HuH-7.5 (cell line): ENCODE results near the gene RFX4.

Experiments used
- DNase-seq: peaks from one replicate; pipeline ENCODE4 v3.0.0; 2011; ENCODE audit warnings: low spot score

RFX4 gene

DNA sequence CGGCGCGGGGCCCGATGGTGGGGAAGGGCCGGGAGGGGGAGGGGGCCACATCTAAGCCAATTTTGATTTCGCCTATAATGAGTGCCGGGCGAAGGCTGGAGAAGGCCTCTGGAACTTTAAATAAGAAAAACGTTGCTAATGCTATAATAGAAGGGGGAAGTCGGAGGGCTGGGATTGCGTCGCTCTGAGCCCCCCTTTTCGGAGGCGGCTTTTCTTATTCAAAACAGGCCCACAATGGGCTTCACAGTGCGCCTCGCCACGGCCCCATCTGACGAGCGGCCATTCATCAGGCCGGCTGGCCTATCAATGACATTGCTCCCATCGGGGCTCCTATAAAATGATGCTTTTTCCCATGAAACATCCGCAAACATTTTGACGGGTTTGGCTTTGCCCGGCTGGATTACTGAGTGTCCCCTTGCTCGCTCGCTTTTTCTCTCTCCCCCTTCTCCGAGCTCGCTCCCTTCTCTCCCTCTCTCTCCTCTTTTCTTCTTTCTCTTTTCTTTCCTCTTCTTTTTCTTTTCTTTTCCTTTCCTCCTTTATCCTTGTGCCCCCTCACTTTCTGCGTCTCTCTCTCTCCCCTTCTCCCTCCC lies at the start of gene RFX4:
Gene RFX4 (plus strand): TSS at position 364 of the 590 bp plus-strand sequence. CDS start 317 bp downstream, outside the sequence.
- no peak for DNase-seq

DNA sequence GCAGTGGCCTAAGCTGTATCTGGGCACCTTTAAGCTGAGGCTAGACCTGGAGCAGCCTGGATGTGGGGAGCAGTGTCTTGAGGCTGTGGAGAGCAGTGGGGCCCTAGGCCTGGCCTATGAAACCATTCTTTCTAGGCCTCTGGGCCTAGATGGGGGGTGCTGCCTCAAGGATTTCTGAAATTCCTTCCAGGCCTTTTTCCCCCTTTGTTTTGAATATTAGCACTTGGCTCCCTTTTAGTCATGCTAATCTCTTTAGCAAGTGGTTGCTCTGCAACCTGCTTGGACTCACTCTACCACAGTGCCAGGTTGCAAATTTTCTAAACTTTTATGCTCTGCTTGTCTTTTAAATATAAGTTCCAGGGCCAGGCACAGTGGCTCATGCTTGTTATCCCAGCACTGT lies 41.6 kb upstream of the RFX4 start:
- no peak for DNase-seq

DNA sequence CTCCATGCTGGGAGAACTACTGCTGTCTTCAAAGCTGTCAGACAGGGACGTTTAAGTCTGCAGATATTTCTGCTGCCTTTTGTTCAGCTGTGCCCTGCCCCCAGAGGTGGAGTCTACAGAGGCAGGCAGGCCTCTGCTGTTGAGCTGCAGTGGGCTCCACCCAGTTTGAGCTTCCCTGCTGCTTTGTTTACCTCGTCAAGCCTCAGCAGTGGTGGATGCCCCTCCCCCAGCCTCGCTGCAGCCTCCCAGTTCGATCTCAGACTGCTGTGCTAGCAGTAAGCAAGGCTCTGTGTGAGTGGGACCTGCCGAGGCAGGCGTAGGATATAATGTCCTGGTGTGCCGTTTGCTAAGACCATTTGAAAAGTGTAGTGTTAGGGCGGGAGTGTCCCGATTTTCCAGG lies 31.4 kb upstream of the RFX4 start:
- no peak for DNase-seq

DNA sequence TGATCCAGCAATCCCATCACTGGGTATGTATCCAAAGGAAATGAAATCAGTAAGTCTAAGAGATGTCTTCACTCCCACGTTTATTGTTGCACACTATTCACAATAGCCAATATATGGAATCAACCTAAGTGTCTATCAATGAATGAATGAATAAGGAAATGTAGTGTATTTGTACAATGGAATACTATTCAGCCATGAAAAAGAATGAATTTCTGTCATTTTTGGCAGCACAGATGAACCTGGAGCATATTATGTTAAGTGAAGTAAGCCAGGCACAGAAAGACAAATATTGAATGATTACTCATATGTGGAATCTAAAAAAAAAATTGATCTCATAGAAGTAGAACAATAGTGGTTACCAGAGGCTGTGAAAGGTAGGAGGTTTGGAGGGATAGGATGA lies 30.6 kb upstream of the RFX4 start:
- DNase-seq = no peak

DNA sequence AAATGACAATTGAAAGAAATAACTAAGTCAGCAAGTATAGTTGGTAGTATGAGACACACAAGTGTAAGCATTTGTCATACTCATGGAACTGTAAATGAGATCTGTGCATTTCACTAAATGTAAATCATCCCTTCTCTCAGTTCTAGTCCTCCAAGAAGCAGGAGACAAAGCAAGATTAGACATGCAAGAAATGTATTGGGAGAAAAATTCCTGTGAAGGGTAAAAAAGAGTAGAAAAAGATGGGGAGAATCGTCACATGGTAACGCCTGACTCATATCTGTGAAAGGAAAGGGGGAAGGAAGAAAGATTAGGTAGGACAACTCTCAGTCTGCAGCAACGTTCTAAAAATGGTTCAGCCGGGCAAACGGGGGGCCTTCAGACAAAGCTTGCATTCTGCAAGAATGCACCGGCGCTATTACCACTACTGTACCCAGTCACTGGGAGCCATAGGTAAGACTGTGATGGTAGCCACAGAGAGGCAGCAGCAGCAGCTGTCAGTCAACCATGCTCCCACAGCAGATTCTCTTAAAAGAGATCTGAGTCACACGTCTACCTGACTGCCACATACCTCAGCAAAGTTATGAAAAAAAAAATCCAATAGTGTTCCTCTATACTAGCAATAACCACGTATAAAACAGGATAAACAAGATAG lies 18.0 kb upstream of the RFX4 start:
- no peak for DNase-seq

DNA sequence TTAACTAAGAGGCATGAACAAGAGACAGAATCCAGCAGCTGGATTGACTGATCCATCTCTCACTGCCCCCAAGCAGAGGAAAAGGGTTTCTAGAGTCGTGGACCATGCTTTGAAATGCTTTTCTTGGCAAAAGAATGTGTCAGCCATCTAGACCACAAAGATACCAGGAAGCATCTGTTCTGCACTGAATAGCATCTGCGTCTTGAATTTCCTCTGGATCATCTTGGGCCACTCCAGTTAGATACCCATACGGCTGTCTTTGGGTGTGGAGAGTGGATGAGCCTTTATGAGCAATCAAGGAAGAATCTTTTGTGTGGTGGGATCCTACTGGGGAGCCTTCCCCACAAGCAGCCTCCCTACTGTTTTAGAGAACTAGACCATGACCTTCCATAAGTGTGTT lies 16.0 kb upstream of the RFX4 start:
- DNase-seq = no peak

DNA sequence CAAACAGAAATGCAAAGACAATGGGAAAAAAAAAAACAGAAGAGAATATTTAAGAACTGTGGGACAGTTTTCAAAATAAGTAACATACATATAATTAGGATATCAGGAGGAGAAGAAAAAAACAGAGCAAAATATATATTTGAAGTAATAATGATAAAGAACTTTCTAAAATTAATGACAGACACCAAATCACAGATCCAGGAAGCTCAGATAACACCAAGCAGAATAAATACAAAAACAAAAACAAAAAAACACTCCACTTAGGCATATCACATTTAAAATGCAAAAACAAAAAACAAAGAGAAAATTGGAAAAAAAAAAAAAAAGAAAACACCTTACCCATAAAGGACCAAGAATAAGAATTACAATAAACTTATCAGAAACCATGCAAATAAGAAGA lies 9.6 kb upstream of the RFX4 start:
- DNase-seq = no peak

DNA sequence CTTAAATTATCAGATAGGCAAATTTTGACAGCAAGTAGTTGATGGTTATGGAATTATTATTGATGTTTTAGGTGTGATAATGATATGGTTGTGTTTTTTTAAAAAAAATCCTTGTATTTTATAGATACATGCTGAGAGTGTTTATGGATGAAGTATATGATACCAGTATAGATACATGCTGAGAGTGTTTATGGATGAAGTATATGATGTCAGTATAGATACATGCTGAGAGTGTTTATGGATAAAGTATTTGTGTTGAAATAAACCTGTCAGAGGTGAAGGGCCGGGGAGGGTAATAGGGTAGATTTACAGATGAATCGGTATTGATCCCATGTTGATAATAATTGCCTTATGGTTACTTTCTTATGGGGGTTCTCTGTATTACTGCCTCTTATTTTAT lies 6.0 kb upstream of the RFX4 start:
- DNase-seq = no peak

DNA sequence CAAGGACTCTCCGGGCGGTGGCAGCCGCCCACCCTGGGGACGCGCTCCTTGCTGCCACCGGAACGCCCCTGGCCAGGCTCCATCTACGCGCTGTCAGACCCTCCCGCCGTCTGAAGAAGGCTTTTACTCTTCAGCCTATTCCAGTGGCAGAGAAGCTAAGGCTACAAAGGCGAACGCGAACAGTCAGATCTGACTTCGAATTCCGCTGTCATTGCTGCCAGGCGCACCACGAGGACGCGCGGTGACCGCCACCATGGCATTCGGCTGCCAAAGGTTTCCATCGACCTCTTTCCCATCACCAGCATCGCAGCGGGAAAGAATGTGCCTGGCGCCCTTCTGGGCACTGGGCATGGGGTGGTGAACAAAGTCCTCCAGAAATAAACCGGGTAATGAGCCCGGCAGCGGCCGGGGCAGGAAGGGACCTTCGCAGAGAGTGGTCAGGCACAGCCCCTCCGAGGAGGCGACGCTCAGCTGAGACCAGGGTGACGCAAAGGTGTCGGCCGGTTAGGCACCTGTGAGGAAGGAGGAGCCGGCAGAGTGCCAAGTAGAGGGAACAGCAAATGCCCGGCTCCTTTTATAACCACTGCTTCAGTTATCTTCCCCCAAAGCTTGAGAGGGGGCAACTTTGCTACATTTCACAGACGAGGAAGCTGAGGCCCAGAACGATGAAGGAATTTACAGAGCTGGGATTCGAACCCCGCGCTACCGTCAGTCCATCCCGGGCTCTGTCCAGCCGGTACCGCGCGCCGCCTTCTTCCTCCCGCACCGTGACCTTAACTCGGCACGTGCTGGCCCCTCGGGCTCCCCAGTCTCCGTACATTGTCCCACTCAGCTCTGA lies 1.9 kb upstream of the RFX4 start:
- DNase-seq = no peak

DNA sequence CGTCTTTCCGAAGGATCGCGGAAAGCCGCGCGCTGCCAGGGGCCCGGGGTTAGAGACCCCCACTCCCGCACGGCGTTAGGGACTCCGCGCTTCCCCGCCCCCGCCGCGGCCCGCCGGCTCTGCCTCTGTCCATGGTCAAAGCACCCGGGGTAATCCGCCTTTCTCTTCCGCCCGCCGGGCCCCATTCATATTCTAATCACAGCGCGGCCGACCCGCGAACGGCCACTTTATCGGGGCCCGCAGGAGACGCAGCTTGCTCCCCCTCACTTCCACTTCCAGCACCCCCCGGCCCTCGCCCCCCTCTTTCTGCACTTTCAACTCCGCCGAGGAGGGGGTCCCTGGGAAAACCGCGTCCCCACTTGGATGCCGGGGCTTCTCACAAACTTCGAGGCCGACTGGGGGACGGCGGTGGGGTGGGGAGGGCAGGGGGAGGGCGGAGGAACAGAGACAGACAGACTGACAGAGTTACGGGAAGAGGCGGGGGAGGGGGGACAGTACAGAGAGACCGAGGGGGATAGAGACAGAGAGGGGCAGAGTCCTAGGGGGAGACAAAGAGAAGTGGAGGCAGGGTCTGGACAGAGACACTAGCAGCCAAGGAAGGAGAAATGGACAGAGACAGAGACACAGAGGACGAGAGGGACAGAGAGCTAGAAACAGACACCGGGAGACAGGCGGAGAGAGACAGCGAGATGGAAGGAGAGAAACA lies 1.1 kb upstream of the RFX4 start:
- DNase-seq = no peak

DNA sequence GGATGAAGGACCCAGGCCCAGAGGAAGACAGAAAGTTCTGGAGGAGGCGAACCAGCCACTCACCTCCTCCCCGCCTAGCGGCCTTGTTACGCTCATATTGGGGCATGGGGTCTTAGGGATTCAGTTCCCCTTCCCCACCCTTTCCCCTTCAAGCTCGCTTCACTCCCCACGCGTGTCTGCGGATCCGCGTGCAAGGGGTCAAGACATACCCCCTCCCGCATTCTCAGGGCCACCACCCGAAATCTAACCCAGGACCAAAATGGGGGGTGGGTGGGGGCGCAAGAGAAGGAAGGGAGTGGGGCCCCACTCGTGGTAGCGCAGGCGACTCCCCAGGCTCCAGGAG lies 584 bp upstream of the RFX4 start:
- no peak for DNase-seq

DNA sequence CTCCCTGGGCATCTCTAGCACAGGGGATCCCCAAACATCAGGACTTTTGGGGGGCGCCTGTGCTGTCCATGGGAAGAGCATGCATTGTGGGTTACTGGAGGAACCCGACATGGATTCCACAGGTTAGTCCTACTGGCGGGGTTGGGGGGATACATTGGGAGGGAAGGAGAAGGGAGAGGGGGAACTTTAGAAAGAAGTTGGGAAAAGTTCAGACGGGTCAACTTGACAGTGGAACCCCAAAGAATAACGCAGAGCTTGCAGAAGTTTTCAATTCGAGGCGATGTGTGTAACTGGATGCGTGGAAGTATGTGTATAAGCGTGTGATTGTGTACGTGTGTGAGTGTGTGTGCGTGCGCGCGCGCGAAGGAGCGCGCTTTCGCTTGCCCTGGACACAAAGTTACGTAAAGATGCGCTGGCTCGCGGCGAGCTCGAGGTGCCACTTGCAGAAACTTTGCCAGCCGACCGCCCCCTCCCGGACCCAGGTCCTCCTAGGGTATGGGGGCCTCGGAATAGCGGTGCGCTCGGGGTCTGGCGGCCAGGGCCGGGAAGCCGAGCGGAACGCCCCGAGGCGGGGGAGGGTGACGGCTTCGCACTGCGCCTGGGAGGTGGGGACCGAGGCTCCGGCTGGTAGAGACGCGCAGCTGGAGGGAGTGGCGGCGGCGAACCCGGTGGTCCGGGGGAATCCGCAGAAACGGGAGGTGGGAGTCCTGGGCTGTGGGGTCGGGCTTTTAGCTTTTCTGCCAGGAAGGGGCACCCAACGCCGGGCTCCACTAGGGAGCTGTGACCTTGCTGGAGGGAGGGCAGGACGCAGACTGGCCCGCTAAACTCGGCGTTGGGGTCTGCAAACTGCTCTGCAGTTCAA lies 669 bp downstream of the RFX4 start:
- no peak for DNase-seq

DNA sequence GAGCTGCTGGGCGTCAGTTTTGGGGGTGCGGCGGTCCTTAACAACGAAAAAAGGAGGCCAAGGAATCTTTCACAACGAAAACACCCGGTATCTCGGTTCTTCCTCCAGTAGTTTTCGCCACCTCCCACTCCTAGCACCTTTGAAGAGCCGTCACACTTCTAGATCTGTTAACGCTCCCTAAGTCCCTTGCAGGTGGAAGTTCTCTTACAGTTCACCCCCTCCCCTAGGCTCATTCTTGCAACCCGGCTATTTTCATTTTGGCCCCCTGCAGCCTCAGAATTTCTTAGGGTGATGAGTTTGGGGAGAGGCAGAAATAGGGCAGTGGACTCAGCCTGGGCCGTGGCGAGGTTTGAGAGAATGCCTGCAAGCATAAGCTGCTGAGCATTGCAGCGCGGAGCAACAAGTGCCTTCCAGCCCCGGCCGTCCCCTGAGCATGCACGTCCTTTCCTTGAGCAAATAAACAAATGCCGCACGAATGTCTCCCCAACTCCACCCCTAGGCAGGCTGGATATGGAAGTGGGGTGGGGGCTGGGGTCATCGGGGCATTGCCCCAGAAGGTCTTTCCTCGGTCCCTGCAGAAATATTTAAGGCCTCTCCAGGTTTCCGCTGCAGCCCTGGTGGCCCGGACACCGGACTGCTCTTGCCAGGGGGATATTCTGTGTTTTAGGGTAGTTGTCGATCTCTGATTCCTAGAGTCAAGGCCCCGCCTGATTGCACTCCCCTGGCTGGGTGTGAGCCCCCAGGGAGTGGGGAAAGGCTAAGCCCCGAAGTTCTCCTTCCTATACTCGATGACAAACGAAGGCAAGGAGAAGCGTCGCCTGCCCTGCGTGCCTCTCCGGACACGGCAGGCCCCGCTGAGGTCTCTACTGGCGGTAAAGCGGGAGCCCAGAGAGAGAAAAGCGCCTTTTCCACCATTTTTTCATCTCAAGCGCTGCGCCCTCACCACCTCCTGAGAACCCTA lies 1.6 kb downstream of the RFX4 start:
- DNase-seq = no peak

DNA sequence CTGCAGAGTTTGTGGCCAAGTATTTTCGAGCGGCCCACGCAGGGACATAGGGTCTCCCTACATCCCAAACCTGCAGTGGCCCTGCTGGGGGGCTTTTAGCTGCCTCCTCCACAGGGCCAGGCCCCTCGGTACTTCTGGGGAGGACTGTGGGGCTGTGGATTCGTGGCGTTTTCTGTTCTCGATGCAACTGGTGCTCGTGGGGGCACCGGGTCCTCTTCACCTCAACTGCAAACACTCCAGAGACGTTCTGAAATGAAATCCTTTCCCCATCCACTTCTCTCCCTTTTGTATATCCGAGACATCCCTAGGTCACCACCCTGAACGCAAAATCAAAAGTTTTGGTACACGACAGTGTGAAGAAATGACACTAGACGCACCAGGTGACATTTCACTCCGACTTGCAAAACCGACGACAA lies 2.3 kb downstream of the RFX4 start:
- DNase-seq = no peak

DNA sequence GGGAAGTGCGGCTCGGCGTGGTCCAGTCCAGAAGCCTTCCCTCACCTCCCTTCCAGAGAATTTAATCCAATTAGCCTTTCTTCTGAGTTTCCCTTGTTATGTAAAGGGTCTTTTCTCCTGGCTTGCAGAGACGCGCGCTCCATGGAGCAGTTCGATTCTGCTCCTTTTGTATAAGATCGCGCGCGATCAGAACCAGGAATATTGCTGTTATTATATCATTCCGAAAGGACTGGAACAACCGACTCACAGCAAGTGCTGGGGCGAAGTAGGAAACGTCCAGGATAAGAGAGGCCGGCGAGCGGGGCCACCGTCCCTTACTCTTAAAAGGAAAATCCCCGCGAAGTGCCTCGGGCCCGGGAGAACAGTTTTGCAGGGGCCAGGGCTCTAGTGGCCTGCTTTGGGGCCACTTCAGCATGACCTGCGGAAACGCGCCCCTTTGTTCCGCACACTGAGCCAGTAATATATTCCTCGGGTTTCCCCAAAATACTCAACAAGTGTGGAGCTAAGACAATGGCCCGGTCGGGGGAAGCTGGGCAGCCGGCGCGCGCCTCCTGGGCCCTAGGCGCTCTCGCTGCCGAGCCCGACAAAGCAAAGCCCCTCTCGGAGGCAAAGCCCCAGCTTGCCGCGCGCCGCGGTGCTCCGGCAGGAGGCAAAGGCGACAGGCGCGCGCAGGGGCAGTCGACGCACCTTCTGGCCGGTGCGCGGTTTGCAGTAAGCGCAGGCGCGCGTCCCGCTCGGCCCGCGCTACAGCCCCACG lies 2.9 kb downstream of the RFX4 start:
- no peak for DNase-seq

DNA sequence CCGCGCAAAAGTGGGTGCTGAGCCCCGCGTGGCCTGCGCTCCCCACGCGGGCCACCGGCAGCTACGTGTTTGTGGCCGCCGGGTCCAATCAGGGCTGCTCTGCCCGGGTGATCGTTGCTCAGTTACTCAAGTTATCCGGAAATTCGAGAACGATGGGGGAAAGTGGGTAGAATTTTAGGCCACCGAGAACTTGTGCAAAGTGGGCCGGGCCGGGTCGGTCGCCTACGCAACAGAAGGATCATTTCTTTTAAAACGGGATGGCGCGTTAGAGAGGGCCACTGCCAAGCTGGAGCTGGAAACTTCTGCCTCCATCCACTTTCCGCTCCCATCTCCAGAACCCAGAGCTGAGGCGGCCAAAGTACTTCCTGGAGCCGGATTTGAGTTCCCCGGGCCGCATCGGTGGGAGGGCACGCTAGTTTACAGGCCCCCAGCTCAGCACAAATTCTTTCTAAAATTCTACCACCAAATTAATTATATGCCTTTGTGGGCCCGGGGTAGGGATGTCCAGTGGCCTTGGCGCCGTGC lies 3.5 kb downstream of the RFX4 start:
- DNase-seq = no peak

DNA sequence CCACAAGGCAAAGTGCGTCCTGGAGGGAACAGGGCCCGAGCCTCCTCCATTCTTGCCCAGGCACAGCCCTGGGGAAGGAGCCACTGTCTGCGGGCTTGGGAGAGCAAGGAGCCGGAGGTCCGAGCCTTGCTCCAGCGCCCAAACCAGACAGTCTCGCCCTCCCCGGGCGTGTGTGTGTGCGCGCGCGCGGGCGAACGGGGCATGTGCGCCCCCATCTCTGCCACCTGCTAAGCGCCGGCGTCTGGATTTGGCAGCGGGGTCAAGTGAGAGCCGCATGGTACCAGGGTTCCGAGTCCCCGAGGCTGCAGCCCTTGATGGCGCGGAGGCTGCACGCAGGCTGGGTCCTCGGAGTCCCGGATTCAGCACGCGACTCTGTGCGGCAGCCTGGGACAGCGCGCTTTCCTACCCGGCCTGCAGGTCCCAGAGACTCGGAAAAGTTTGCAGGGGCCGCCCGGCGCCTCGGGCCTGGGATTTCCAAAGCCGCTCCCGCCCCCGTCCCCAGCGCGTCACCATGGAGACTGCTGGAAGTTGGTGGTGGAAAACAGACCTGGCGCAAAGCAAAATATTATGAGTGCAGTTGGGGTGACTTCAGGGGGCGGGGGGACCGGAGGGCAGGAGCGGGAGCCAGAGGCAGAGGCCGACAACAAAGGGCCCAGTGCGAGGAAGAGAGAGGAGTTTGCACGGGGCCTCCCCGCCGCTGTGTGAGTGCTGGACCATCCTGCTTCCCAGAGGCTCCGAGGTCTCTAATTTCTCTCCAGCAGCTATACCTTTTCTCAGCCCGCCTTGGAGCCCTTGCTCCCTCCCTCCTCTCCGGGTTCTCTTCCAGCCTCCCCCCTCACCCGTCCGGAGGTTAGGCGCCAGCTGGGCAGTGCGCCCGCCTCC lies 4.2 kb downstream of the RFX4 start:
- DNase-seq = no peak

DNA sequence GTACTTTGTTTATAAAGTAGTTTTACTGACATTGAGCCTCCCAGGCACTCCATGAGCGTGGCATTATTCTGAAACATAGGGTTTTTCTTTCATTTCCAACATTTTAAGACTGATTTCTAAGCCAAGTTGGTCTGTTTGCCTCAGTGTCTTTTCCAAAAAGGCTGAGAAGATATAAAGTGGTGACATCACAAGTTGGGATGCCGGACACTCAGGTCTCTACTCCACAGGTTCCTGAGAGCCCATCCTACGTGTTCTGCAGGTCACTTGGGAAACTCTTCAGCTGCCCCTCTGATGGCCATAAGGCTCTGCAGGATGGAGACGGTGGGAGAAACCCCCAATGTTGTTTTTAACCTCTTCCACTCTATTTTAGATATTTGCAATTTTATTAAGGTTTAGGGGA lies 6.0 kb downstream of the RFX4 start:
- no peak for DNase-seq

DNA sequence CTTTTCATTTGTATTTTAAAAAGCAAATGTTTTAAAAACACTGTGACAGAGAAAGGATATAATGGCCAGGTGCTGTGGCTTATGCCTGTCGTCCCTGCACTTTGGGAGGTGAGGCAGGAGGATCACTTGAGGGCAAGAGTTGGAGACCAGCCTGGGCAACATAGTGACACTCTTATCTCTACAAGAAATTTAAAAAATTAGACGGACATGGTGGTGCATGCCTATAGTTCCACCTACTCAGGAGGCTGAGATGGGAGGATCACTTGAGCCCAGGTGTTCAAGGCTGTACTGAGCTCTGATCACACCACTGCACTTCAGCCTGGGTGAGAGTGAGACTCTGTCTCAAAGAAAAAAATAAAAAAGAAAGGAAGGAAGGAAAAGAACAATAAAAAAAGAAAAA lies 7.8 kb downstream of the RFX4 start:
- no peak for DNase-seq
